ENCODE data around the gene DYNC1I2.

DYNC1I2 gene

GRCh38 chr2:171787333-171788072, 100.2 kb downstream of the DYNC1I2 start:
- DNase-seq (ENCODE audit: low read depth): no peak
- TF ChIP-seq MYC (IDR thresholded peaks at IDR 0.05; ENCODE audit: low read depth, low read length) (no peak), MAX (IDR thresholded peaks at IDR 0.05; ENCODE audit: low read depth, low read length) (no peak), POLR2A (IDR thresholded peaks at IDR 0.05; ENCODE audit: extremely low read depth, insufficient read length) (no peak)
- TF ChIP-seq, protein P1, sequence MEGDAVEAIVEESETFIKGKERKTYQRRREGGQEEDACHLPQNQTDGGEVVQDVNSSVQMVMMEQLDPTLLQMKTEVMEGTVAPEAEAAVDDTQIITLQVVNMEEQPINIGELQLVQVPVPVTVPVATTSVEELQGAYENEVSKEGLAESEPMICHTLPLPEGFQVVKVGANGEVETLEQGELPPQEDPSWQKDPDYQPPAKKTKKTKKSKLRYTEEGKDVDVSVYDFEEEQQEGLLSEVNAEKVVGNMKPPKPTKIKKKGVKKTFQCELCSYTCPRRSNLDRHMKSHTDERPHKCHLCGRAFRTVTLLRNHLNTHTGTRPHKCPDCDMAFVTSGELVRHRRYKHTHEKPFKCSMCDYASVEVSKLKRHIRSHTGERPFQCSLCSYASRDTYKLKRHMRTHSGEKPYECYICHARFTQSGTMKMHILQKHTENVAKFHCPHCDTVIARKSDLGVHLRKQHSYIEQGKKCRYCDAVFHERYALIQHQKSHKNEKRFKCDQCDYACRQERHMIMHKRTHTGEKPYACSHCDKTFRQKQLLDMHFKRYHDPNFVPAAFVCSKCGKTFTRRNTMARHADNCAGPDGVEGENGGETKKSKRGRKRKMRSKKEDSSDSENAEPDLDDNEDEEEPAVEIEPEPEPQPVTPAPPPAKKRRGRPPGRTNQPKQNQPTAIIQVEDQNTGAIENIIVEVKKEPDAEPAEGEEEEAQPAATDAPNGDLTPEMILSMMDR (IDR thresholded peaks at IDR 0.05; ENCODE audit: low read depth, low read length): no peak
- H3K4me3 ChIP-seq (ENCODE audit: low read depth, low read length): no peak overlapping the region

DNA sequence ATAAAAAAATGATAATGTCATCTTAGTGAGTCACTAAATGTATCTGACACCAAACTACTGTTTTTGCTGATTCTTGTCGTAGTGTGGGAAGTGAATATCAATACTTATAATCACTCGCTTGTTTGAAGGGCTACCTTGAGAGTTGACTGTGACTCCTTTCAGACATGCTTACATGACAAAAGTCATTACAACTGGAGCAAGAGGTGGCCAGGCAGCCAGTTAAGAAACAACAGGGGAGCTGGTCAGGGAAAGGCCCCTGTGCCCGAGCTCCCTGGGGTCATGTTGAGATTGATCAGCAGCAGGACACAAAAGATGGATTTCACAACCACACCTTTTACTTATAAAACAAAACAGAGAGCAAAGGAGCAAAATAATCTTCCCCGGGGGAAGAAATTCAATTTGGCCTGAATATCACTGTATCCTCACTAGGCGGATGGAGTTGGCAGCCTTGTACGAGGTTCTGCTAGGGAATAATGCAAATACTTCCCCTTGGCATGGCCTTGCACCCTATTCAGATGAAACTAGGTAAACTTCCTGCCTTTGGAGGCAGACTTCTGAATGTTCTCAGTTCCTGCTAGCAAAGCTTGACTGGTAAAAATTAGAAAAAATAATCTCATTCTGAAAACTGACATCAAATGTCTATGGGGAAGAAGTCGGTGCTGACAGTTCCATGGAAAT, 101.2 kb downstream of the DYNC1I2 start:
- no peak overlapping the region for H3K4me3 ChIP-seq (ENCODE audit: low read depth, low read length)
- DNase-seq (ENCODE audit: low read depth): no peak
- TF ChIP-seq, protein P1 (IDR thresholded peaks at IDR 0.05; ENCODE audit: low read depth, low read length): no peak
- TF ChIP-seq MAX (IDR thresholded peaks at IDR 0.05; ENCODE audit: low read depth, low read length) (no peak), MYC (IDR thresholded peaks at IDR 0.05; ENCODE audit: low read depth, low read length) (no peak)

- H3K4me3 ChIP-seq (ENCODE audit: low read depth, low read length): no peak overlapping the region
- TF ChIP-seq MYC (IDR thresholded peaks at IDR 0.05; ENCODE audit: low read depth, low read length): no peak
- TF ChIP-seq, protein P1 (IDR thresholded peaks at IDR 0.05; ENCODE audit: low read depth, low read length): no peak
- no peak for TF ChIP-seq MAX (IDR thresholded peaks at IDR 0.05; ENCODE audit: low read depth, low read length)
- TF ChIP-seq POLR2A (IDR thresholded peaks at IDR 0.05; ENCODE audit: extremely low read depth, insufficient read length): no peak
- DNase-seq (ENCODE audit: low read depth): no peak
Measured at GRCh38 chr2:171789956-171790355, 102.7 kb downstream of the DYNC1I2 start.

DNA sequence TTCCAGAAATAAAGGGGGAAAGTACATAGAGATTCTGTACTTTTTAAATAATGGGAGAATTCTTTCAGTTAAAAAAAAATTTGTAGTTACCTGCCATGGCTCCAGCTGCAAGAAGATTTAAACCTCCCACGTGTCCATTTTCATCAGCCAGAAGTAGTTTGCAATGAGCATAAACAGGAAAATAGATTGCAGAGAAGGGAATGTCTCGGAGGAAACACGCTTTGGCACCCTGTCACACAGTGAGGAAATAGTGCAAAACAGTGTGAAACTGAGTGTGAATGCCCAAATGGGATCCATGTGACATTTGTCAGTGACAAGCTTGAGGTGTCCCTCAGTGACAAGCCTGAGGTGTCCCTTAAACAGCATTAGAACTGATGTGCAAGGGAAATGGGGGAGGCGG, 104.1 kb downstream of the DYNC1I2 start:
- H3K4me3 ChIP-seq (ENCODE audit: low read depth, low read length): no peak overlapping the region
- DNase-seq (ENCODE audit: low read depth): no peak
- TF ChIP-seq MYC (IDR thresholded peaks at IDR 0.05; ENCODE audit: low read depth, low read length): no peak
- TF ChIP-seq, protein P1 (IDR thresholded peaks at IDR 0.05; ENCODE audit: low read depth, low read length): no peak
- TF ChIP-seq MAX (IDR thresholded peaks at IDR 0.05; ENCODE audit: low read depth, low read length): no peak
- no peak for TF ChIP-seq POLR2A (IDR thresholded peaks at IDR 0.05; ENCODE audit: extremely low read depth, insufficient read length)

- DNase-seq (ENCODE audit: low read depth): no peak
- TF ChIP-seq POLR2A (IDR thresholded peaks at IDR 0.05; ENCODE audit: extremely low read depth, insufficient read length) (no peak), MAX (IDR thresholded peaks at IDR 0.05; ENCODE audit: low read depth, low read length) (no peak), MYC (IDR thresholded peaks at IDR 0.05; ENCODE audit: low read depth, low read length) (no peak)
- TF ChIP-seq, protein P1 (IDR thresholded peaks at IDR 0.05; ENCODE audit: low read depth, low read length): no peak
- no peak overlapping the region for H3K4me3 ChIP-seq (ENCODE audit: low read depth, low read length)
Measured at GRCh38 chr2:171792157-171792556, 104.9 kb downstream of the DYNC1I2 start.
